ENCODE data around the gene DTNB.
A peak's percentile ranks its signal among the peaks of the same experiment; 100 is the strongest.

The DTNB gene

GRCh38 chr2:25400169-25400568 is 273.2 kb downstream of the DTNB start:
- DNase-seq (ENCODE audit: low read depth in 2 of 2, low spot score in 1 of 2), result no peak

- no peak for DNase-seq (ENCODE audit: low read depth in 2 of 2, low spot score in 1 of 2)
Measured at GRCh38 chr2:25398534-25398933, 274.8 kb downstream of the DTNB start.

GRCh38 chr2:25397777-25398176 is 275.6 kb downstream of the DTNB start:
- no peak for DNase-seq (ENCODE audit: low read depth in 2 of 2, low spot score in 1 of 2)

- no peak for DNase-seq (ENCODE audit: low read depth in 2 of 2, low spot score in 1 of 2)
Measured at GRCh38 chr2:25389161-25389560, 284.2 kb downstream of the DTNB start.

GRCh38 chr2:25388491-25388890 is 284.9 kb downstream of the DTNB start:
- no peak for DNase-seq (ENCODE audit: low read depth in 2 of 2, low spot score in 1 of 2)

GRCh38 chr2:25387876-25388449 is 285.4 kb downstream of the DTNB start:
- DNase-seq (ENCODE audit: low read depth in 2 of 2, low spot score in 1 of 2), result no peak

- no peak for DNase-seq (ENCODE audit: low read depth in 2 of 2, low spot score in 1 of 2)
Measured at GRCh38 chr2:25386971-25387875, 286.2 kb downstream of the DTNB start.

GRCh38 chr2:25385910-25386309 is 287.5 kb downstream of the DTNB start:
- DNase-seq (ENCODE audit: low read depth in 2 of 2, low spot score in 1 of 2), result no peak

GRCh38 chr2:25383806-25384205 is 289.6 kb downstream of the DTNB start:
- DNase-seq (ENCODE audit: low read depth in 2 of 2, low spot score in 1 of 2), result no peak

GRCh38 chr2:25381502-25381901 is 291.9 kb downstream of the DTNB start:
- DNase-seq (ENCODE audit: low read depth in 2 of 2, low spot score in 1 of 2), result no peak

- DNase-seq (ENCODE audit: low read depth in 2 of 2, low spot score in 1 of 2), result no peak
Measured at GRCh38 chr2:25380586-25381375, 292.6 kb downstream of the DTNB start.

- DNase-seq (ENCODE audit: low read depth in 2 of 2, low spot score in 1 of 2), result no peak
Measured at GRCh38 chr2:25380023-25380422, 293.4 kb downstream of the DTNB start.

GRCh38 chr2:25379535-25379934 is 293.8 kb downstream of the DTNB start:
- no peak for DNase-seq (ENCODE audit: low read depth in 2 of 2, low spot score in 1 of 2)

- no peak for DNase-seq (ENCODE audit: low read depth in 2 of 2, low spot score in 1 of 2)
Measured at GRCh38 chr2:25378731-25379490, 294.5 kb downstream of the DTNB start.

- DNase-seq (ENCODE audit: low read depth in 2 of 2, low spot score in 1 of 2), result no peak
Measured at GRCh38 chr2:25377822-25378421, 295.5 kb downstream of the DTNB start.

- DNase-seq (ENCODE audit: low read depth in 2 of 2, low spot score in 1 of 2), result peak; percentile 87 to 91
Measured at GRCh38 chr2:25376750-25377621, 296.4 kb downstream of the DTNB start.

GRCh38 chr2:25375989-25376545 is 297.3 kb downstream of the DTNB start:
- no peak for DNase-seq (ENCODE audit: low read depth in 2 of 2, low spot score in 1 of 2)

- no peak for DNase-seq (ENCODE audit: low read depth in 2 of 2, low spot score in 1 of 2)
Measured at GRCh38 chr2:25375371-25375988, 297.9 kb downstream of the DTNB start.

GRCh38 chr2:25374827-25375226 is 298.6 kb downstream of the DTNB start:
- DNase-seq (ENCODE audit: low read depth in 2 of 2, low spot score in 1 of 2), result no peak
